GM12874 (cell line): ENCODE results near the gene LTB4R.
A peak's percentile ranks its signal among the peaks of the same experiment; 100 is the strongest.

ENCODE experiments used
- CTCF ChIP-seq: IDR thresholded peaks from 2 replicates; pipeline ENCODE4 v1.5.1; 2011; ENCODE audit warnings: low read depth, mild to moderate bottlenecking, control low read depth, low read length, moderate library complexity; ENCODE audit not compliant: insufficient read depth

The LTB4R gene

GRCh38 chr14:24290746-24291145, 20.6 kb upstream of the LTB4R start:
- no peak for TF ChIP-seq CTCF

DNA sequence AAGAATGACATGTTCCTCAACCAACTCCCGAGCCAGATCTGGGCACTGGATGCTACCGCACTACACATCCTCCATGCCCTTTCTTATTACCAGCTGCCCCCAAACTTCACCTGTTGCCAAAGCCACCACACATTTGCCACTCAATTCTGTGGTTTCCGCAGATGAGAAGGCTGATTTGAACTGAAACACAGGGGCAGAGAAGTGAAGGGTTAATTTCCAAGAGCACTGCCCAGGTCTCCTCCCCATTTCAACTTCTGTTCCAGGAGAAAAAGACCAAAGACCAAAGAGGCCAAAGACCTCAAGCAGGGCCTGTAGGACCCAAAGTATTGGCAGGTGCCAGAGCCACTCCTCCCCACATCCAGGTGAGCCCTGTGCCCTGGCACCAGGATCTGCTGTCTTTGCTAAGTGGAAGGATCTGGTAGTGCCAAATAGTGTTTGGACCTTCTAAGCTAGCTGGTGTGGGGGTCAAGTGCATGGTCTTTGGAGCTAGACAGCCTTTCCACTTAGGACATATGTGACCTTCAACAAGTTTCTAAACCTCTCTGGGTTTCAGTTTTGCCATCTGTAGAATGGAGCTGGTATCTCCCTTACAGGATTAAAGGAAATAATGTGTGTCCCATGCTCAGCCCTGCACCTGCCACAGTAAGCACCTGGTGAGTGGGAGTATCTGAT, 19.7 kb upstream of the LTB4R start:
- TF ChIP-seq CTCF: no peak

- TF ChIP-seq CTCF: no peak
Observed at GRCh38 chr14:24292118-24292807, 19.0 kb upstream of the LTB4R start.

- no peak for TF ChIP-seq CTCF
Observed at GRCh38 chr14:24293525-24293924, 17.8 kb upstream of the LTB4R start.

- TF ChIP-seq CTCF: peak; percentile 71
Observed at GRCh38 chr14:24296341-24297157, 14.8 kb upstream of the LTB4R start.

DNA sequence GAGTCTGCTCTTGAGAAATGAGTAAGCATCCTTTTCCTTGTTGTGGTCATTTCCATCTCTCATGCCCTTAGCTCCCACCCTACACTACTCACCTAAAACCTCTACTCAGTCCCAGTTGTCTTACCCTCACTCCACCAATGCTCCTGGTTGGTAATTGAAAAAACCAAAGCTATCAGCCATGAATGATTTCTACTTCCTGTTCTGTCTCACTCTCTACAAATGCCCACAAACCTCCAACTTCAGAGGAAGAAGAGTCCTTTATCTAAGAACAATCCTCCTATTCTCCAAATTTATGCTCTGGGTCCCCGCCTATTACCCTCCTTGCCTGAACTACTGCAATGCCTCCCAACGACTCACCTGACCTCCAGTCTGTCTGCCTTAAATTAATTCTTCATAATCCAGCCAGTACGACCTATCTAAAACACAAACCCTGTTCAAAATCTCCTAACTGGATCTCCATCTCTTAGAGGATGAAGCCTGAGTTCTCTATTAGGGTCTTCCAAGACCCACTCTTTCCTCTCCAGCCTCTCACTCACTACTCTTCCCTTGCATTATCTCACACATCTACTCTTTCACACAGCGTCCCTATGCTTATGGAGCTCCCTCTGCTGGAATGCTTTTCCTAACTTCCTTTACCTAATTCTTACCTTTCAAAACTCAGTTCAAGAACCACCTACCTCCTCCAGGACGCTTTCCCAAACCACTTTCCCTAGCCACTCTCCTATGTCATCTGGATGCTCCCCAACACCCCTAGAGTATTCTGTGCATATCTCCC, 13.9 kb upstream of the LTB4R start:
- no peak for TF ChIP-seq CTCF

DNA sequence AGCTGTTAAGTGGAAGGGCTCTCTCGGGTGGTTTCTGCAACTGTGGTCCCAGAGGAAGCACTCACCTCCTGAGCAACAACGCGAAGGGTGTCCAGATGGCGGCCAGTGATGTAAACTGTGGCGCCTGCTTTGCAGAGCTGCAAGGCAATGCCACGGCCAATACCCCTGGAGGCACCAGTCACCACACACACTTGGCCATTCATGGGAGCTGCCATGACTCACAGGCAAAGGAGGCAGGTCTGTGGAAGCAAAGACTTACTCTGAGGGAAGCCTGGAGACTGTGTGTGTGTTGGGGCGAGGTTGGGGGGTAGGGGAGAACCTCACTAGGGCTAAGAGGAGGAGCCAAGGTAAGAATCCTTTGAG, 12.4 kb upstream of the LTB4R start:
- no peak for TF ChIP-seq CTCF
